ENCODE measurements around the gene NUDT8.
"Not testable (repeated sequence)": the region's sequence is repeated elsewhere in the genome, so short reads cannot be mapped to it uniquely, and the experiment has no call there.

The NUDT8 gene

GRCh38 chr11:67629386-67630227 lies at the start of gene NUDT8:
Gene NUDT8 (minus strand): TSS chr11:67629937. CDS start chr11:67629911, 26 bp downstream.
- peak; percentile 37 to 53 for DNase-seq

GRCh38 chr11:67675058-67675747 lies 45.5 kb upstream of the NUDT8 start:
- DNase-seq, result no peak

GRCh38 chr11:67674442-67674871 lies 44.7 kb upstream of the NUDT8 start, which contains the start of gene ALDH3B2:
Gene ALDH3B2 (minus strand): TSS chr11:67674623. CDS start chr11:67666935, 7,688 bp downstream.
- DNase-seq, result no peak

GRCh38 chr11:67673902-67674301 lies 44.2 kb upstream of the NUDT8 start:
- no peak for DNase-seq

- no peak for DNase-seq
Measured at GRCh38 chr11:67673358-67673757, 43.6 kb upstream of the NUDT8 start.

- DNase-seq, result no peak
Measured at GRCh38 chr11:67671211-67671520, 41.4 kb upstream of the NUDT8 start.

GRCh38 chr11:67670316-67671210 lies 40.8 kb upstream of the NUDT8 start:
- no peak for DNase-seq

GRCh38 chr11:67668192-67668551 lies 38.4 kb upstream of the NUDT8 start:
- DNase-seq, result no peak

- no peak for DNase-seq
Measured at GRCh38 chr11:67667490-67668191, 37.9 kb upstream of the NUDT8 start.

GRCh38 chr11:67666676-67667489 lies 37.1 kb upstream of the NUDT8 start:
- DNase-seq, result no peak

- DNase-seq, result no peak
Measured at GRCh38 chr11:67666303-67666645, 36.5 kb upstream of the NUDT8 start.

- DNase-seq, result no peak
Measured at GRCh38 chr11:67665541-67666302, 36.0 kb upstream of the NUDT8 start.

GRCh38 chr11:67664696-67665540 lies 35.2 kb upstream of the NUDT8 start:
- DNase-seq, result no peak

- no peak for DNase-seq
Measured at GRCh38 chr11:67664213-67664585, 34.5 kb upstream of the NUDT8 start.

- no peak for DNase-seq
Measured at GRCh38 chr11:67663532-67664212, 33.9 kb upstream of the NUDT8 start.

GRCh38 chr11:67662835-67663531 lies 33.2 kb upstream of the NUDT8 start:
- no peak for DNase-seq

- no peak for DNase-seq
Measured at GRCh38 chr11:67662142-67662834, 32.6 kb upstream of the NUDT8 start.

GRCh38 chr11:67660752-67661151 lies 31.0 kb upstream of the NUDT8 start:
- not testable (repeated sequence) for DNase-seq

All from NCI-H187 (cell line).